NCI-H1105 treated with DMSO at 0.1 percent for 48 hours (cell line): Measurements from ENCODE around the gene SLC6A6.

Experiments used
- DNase-seq: peaks from one replicate; lab custom pipeline; 2025; lab: John Stamatoyannopoulos, UW

Gene SLC6A6

GRCh38 chr3:14422016-14422963 lies 19.9 kb downstream of the SLC6A6 start:
- DNase-seq = no peak

GRCh38 chr3:14423197-14423743 lies 20.9 kb downstream of the SLC6A6 start:
- no peak for DNase-seq

- no peak for DNase-seq
These were observed 21.6 kb downstream of the SLC6A6 start for GRCh38 chr3:14423963-14424362.

GRCh38 chr3:14424711-14425580 lies 22.5 kb downstream of the SLC6A6 start:
- DNase-seq = no peak

DNA sequence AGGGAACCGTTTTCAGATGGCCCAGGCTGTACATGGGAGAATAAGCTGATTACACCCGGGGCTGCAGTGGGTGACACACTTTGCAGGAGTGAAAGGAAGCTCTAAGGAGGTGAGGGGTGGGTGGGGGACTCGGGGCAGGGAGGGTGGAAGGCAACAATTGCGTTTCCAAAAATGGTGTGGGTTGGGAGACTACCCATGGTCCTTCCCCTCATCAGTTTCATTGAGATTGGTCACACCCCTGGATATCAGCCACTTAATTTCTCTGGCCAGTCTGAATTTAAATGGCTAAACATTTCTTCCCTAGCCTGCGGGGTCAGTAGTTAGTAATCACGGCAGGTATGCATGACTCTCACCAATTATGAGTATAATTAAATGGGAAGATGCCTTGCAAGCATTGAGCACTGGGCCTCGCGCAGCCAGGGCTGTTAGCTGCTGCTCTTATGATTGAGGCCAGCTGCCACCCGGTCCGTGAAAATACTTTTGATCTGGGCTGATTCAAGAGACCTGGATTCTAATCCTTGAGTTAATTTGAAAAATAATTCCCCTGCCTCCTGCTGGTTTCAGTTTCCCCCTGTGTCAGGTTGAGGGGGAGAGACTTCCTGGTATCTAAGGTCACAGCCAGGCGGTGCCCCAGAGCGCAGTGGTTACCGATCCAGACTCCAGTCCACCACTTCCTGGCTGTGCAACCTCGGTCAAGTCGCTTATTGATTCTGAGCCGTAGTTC lies 23.3 kb downstream of the SLC6A6 start:
- no peak for DNase-seq

- no peak for DNase-seq
These were observed 23.9 kb downstream of the SLC6A6 start for GRCh38 chr3:14426305-14426620.

- DNase-seq = no peak
These were observed 26.0 kb downstream of the SLC6A6 start for GRCh38 chr3:14428087-14429033.

DNA sequence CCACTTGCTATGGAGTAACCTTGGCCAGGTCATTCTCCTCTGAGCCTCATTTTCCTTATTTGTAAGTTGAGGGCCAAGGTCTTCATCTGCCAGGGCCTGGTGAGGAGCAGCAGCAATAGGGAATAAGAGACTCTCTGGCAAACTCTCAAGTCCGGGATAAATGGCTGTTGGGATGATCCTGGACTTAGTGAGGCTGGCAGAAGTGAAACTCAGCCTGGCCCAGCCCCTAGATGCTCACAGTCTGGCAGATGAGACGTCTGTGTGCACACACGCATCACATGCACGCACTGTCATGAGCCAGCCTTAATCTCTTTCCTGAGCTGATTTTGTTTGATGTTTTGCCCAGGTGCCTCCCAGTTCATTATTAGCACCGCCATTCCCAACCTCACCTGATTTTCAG lies 26.8 kb downstream of the SLC6A6 start:
- DNase-seq = no peak

GRCh38 chr3:14429640-14430039 lies 27.2 kb downstream of the SLC6A6 start:
- no peak for DNase-seq

- no peak for DNase-seq
These were observed 27.6 kb downstream of the SLC6A6 start for GRCh38 chr3:14430053-14430452.

DNA sequence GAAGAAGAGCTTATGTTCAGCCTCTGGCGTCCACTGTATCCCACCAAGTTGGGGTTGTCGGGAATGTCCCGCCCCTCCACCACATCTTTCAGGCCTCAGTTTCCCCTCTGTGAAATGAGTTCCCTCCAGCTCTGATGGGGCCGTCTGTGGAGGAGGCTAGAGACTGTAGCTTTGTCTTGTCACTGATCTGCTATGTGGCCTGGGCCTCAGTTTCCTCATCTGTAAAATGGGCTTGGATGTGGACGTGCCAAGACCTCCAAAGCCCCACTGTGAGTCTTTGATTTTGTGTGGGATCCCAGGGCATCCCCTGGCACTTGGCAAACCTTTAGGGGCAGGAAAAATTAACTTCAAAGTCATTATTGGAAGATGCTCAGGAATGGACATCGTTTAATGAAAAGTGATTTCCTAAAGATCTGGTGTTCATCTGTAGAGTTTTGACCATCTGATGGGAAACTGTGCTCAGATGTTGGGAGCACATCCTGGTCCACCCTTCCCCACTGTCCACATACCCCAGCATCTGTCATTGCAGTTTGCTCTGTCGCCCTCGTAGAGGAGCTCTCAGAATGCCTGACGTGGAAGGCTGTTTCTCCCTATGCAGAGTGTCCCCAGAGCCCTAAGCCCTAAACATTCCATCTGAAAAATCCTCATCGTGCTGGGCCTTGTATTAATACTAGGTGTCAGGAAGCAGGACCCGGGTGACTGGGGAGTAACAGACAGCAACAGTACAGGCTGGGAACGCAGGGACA lies 28.5 kb downstream of the SLC6A6 start:
- no peak for DNase-seq

- DNase-seq = no peak
These were observed 29.1 kb downstream of the SLC6A6 start for GRCh38 chr3:14431452-14431916.

DNA sequence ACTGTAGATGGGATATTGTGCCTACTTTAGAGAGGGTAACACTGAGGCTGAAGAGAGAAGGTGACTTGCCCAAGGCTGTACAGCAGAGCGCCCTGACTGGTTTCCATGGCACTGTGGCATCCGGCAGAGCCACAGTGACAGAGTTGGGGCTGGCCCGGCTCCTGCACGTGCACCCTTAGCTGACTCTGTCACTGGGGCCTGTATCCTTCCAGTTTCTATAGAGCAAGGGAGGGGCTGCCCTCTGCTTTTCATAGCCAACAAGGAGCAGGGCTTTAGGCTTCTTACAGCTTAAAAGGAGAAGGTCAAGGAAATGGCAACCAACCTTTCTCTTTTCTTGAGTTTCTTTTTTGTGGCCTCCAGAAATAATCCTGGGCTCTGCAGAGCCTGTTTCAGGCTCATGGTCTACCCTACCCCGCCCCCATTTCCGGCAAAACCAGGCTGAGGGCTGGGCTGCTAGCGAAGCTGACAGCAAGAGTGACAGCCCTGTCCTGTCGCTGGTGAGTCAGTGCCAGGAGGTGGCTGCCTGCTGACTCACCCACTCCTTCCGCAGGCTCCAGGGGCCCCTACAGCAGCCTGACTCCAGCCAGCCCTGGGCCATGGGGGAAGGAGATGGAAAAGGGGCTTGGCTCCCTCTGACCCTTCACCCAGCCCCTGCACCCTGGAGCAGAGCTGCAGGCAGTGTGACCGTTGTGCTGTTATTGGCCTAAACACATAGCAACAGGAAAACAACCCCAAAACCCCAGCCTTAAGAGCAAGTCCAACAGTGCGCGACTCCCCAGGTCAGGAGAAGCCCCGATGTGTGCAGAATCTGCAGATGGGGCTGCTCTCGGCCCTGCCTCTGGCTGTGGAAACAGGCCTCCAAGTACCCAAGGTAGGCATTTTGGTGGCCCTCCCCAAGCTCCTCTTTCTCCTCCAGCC lies 29.8 kb downstream of the SLC6A6 start:
- DNase-seq = no peak

- no peak for DNase-seq
These were observed 30.7 kb downstream of the SLC6A6 start for GRCh38 chr3:14433106-14433505.

GRCh38 chr3:14434126-14434497 lies 31.7 kb downstream of the SLC6A6 start:
- DNase-seq = no peak

DNA sequence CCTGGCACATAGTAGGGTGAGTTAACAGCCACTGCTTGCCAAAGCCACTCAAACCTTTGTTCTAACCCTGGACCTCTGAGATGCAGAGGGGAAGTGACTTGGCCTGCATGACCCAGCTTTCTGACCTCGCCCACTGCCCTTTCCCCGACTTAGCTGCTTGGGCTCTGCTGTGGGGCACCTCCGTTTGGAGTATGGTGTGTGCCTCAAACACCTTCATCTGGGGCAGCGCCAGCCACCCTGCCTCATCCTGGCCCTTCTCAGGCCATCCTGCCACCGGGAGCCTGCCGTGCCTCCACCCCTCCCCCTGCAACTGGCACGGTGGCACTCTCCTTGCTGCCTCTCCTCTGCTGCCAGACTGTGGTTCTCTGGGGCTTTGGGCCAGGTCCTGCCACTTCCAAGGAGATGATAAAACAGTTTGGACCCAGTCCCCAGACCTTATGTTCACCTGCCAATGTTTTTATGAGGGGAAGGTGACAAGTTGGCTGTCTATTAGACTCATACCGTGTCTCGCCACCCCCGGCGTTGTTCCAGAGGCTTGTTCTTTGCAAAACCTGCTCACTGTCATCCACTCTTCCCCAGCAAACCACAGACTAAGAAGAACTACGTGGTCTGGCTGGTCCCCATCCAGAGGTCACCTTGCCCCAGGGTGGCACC lies 32.2 kb downstream of the SLC6A6 start:
- DNase-seq = no peak

- DNase-seq = no peak
These were observed 33.0 kb downstream of the SLC6A6 start for GRCh38 chr3:14435175-14436014.

- DNase-seq = no peak
These were observed 34.5 kb downstream of the SLC6A6 start for GRCh38 chr3:14436954-14437281.
